Stimulated activated effector memory CD8-positive, alpha-beta T cell treated with anti-CD3 and anti-CD28 coated beads, Interleukin-12 subunit alpha, Interleukin-12 subunit beta, amount 100 ng/mL, for 72 hours (primary cell): ENCODE data around the gene GANAB.
A peak's percentile ranks its signal among the peaks of the same experiment; 100 is the strongest.
"Not testable (repeated sequence)": the region's sequence is repeated elsewhere in the genome, so short reads cannot be mapped to it uniquely, and the experiment has no call there.

ENCODE experiments used
- ATAC-seq: fragments of 150-1000 bp; cut with Tn5 transposase; 2 replicates; pipeline ENCODE4 v1.10.0; 2021
- DNase-seq, 2 donors: peaks; one replicate each; pipeline ENCODE4 v3.0.0; 2021 to 2022; ENCODE audit warnings: low spot score in 2 of 2
- H3K27ac Mint-ChIP-seq: one replicate; pipeline ENCODE4 v1.8.0; 2022; ENCODE audit warnings: mild to moderate bottlenecking, mixed read lengths
- H3K36me3 Mint-ChIP-seq: one replicate; pipeline ENCODE4 v1.8.0; 2022; ENCODE audit warnings: mild to moderate bottlenecking, mixed read lengths
- H3K4me1 Mint-ChIP-seq: one replicate; pipeline ENCODE4 v1.8.0; 2022; ENCODE audit warnings: mixed read lengths
- H3K4me3 Mint-ChIP-seq: one replicate; pipeline ENCODE4 v1.8.0; 2022; ENCODE audit warnings: mild to moderate bottlenecking, mixed read lengths
- H3K9me3 Mint-ChIP-seq: one replicate; pipeline ENCODE4 v1.8.0; 2022; ENCODE audit warnings: mixed read lengths

GANAB gene

GRCh38 chr11:62645946-62646824, at the start of gene GANAB:
TSS of gene GANAB (minus strand) at chr11:62646613. CDS start at chr11:62646599, 14 bp downstream.
- Mint-ChIP-seq H3K36me3 (peaks cover 80% of the 10 kb centered on the region), H3K27ac (peak within 1 kb of the TSS; percentile 95), H3K4me3 (peak within 1 kb of the TSS; percentile 96), H3K4me1 (peaks cover 23% of the 10 kb centered on the region), H3K9me3 (no peaks in the 10 kb centered on the region)
- ATAC-seq (peak; percentile 99), DNase-seq (peak; percentile 90 to 98)

GRCh38 chr11:62694455-62695167, 48.2 kb upstream of the GANAB start:
- Mint-ChIP-seq H3K36me3 (peaks cover 58% of the 10 kb centered on the region), H3K4me1 (peaks cover 9% of the 10 kb centered on the region), H3K27ac (peak overlapping the region; percentile 41), H3K4me3 (no peak overlapping the region), H3K9me3 (no peaks in the 10 kb centered on the region)
- ATAC-seq (peak; percentile 85), DNase-seq (peak; percentile 64 to 86)

GRCh38 chr11:62693624-62694023, 47.2 kb upstream of the GANAB start:
- H3K27ac Mint-ChIP-seq, H3K4me1 Mint-ChIP-seq, DNase-seq, H3K4me3 Mint-ChIP-seq, ATAC-seq, H3K9me3 Mint-ChIP-seq: not testable (repeated sequence)
- H3K36me3 Mint-ChIP-seq, result peaks cover 57% of the 10 kb centered on the region

- H3K9me3 Mint-ChIP-seq, result no peaks in the 10 kb centered on the region
- ATAC-seq, result no peak
Observed at GRCh38 chr11:62689421-62690183, 43.2 kb upstream of the GANAB start, which contains the start of gene LRRN4CL. TSS of gene LRRN4CL (minus strand) at chr11:62689530. CDS start at chr11:62688508, 1,022 bp downstream.

GRCh38 chr11:62688491-62688890, 42.1 kb upstream of the GANAB start:
- Mint-ChIP-seq H3K27ac (no peak overlapping the region), H3K36me3 (peaks cover 26% of the 10 kb centered on the region), H3K4me3 (no peak overlapping the region), H3K9me3 (no peaks in the 10 kb centered on the region), H3K4me1 (no peaks in the 10 kb centered on the region)
- ATAC-seq (no peak), DNase-seq (no peak)

More at GRCh38 chr11:62689421-62690183, 43.2 kb upstream of the GANAB start, which contains the start of gene LRRN4CL:
- no peak for DNase-seq
- Mint-ChIP-seq H3K4me1 (peaks cover 3% of the 10 kb centered on the region), H3K36me3 (peaks cover 34% of the 10 kb centered on the region), H3K4me3 (no peak within 1 kb of the TSS), H3K27ac (no peak within 1 kb of the TSS)

GRCh38 chr11:62687508-62688396, 41.3 kb upstream of the GANAB start:
- H3K27ac Mint-ChIP-seq, result no peak overlapping the region
- ATAC-seq (peak; percentile 16), DNase-seq (no peak)
- no peak overlapping the region for H3K4me3 Mint-ChIP-seq
- no peaks in the 10 kb centered on the region for H3K4me1 Mint-ChIP-seq
- H3K36me3 Mint-ChIP-seq, result peaks cover 23% of the 10 kb centered on the region
- no peaks in the 10 kb centered on the region for H3K9me3 Mint-ChIP-seq

- no peak overlapping the region for H3K4me3 Mint-ChIP-seq
- peaks cover 21% of the 10 kb centered on the region for H3K4me1 Mint-ChIP-seq
- no peak overlapping the region for H3K27ac Mint-ChIP-seq
- no peak for ATAC-seq
- H3K9me3 Mint-ChIP-seq, result no peaks in the 10 kb centered on the region
- DNase-seq, result no peak
- peaks cover 18% of the 10 kb centered on the region for H3K36me3 Mint-ChIP-seq
Observed at GRCh38 chr11:62682518-62682917, 36.1 kb upstream of the GANAB start.

GRCh38 chr11:62680825-62681240, 34.4 kb upstream of the GANAB start:
- DNase-seq, result peak in 1 of 2 donors; percentile 65
- no peaks in the 10 kb centered on the region for H3K9me3 Mint-ChIP-seq
- no peak overlapping the region for H3K27ac Mint-ChIP-seq
- H3K4me3 Mint-ChIP-seq, result peak overlapping the region; percentile 91
- ATAC-seq, result peak; percentile 81
- peaks cover 36% of the 10 kb centered on the region for H3K4me1 Mint-ChIP-seq
- H3K36me3 Mint-ChIP-seq, result peaks cover 35% of the 10 kb centered on the region

GRCh38 chr11:62678770-62679696, 32.6 kb upstream of the GANAB start, which contains the start of gene UBXN1:
TSS of gene UBXN1 (minus strand) at chr11:62679073. CDS start at chr11:62678923, 150 bp downstream.
- DNase-seq (peak; percentile 60 to 90), ATAC-seq (peak; percentile 91)
- H3K9me3 Mint-ChIP-seq, result no peaks in the 10 kb centered on the region
- peaks cover 52% of the 10 kb centered on the region for H3K36me3 Mint-ChIP-seq
- H3K4me1 Mint-ChIP-seq, result peaks cover 42% of the 10 kb centered on the region
- peak within 1 kb of the TSS; percentile 97 for H3K27ac Mint-ChIP-seq
- peak within 1 kb of the TSS; percentile 91 for H3K4me3 Mint-ChIP-seq

GRCh38 chr11:62678433-62678769, 32.0 kb upstream of the GANAB start:
- peak overlapping the region; percentile 97 for H3K27ac Mint-ChIP-seq
- peaks cover 58% of the 10 kb centered on the region for H3K36me3 Mint-ChIP-seq
- peak overlapping the region; percentile 91 for H3K4me3 Mint-ChIP-seq
- H3K4me1 Mint-ChIP-seq, result peaks cover 42% of the 10 kb centered on the region
- DNase-seq (peak in 1 of 2 donors; percentile 56), ATAC-seq (no peak)
- no peaks in the 10 kb centered on the region for H3K9me3 Mint-ChIP-seq

GRCh38 chr11:62677714-62678113, 31.3 kb upstream of the GANAB start:
- H3K36me3 Mint-ChIP-seq, result peaks cover 64% of the 10 kb centered on the region
- H3K4me3 Mint-ChIP-seq, result peak overlapping the region; percentile 91
- DNase-seq, result no peak
- no peak for ATAC-seq
- peak overlapping the region; percentile 97 for H3K27ac Mint-ChIP-seq
- no peaks in the 10 kb centered on the region for H3K9me3 Mint-ChIP-seq
- H3K4me1 Mint-ChIP-seq, result peaks cover 42% of the 10 kb centered on the region

- H3K4me3 Mint-ChIP-seq, result peak overlapping the region; percentile 91
- peak overlapping the region; percentile 97 for H3K27ac Mint-ChIP-seq
- H3K9me3 Mint-ChIP-seq, result no peaks in the 10 kb centered on the region
- peaks cover 70% of the 10 kb centered on the region for H3K36me3 Mint-ChIP-seq
- peaks cover 42% of the 10 kb centered on the region for H3K4me1 Mint-ChIP-seq
- DNase-seq (no peak), ATAC-seq (no peak)
Observed at GRCh38 chr11:62677156-62677555, 30.7 kb upstream of the GANAB start.

- H3K36me3 Mint-ChIP-seq, result peaks cover 74% of the 10 kb centered on the region
- no peaks in the 10 kb centered on the region for H3K9me3 Mint-ChIP-seq
- H3K27ac Mint-ChIP-seq, result peak overlapping the region; percentile 97
- DNase-seq (no peak), ATAC-seq (no peak)
- peak overlapping the region; percentile 91 for H3K4me3 Mint-ChIP-seq
- peaks cover 42% of the 10 kb centered on the region for H3K4me1 Mint-ChIP-seq
Observed at GRCh38 chr11:62676698-62677097, 30.3 kb upstream of the GANAB start.
